Measurements from ENCODE around the gene SRP68. TPM values are rescaled to one million over a fixed set of nuclear protein-coding genes. Genes with fewer than 3 reads are reported as not detected.

SRP68 gene
- total and polyA plus RNA-seq, 9 of the 15 experiments (the other 6 are each of a cell fraction or from before 2014, with no cell fraction given), result 29.4 to 92.6 (median 36.2) TPM

DNA sequence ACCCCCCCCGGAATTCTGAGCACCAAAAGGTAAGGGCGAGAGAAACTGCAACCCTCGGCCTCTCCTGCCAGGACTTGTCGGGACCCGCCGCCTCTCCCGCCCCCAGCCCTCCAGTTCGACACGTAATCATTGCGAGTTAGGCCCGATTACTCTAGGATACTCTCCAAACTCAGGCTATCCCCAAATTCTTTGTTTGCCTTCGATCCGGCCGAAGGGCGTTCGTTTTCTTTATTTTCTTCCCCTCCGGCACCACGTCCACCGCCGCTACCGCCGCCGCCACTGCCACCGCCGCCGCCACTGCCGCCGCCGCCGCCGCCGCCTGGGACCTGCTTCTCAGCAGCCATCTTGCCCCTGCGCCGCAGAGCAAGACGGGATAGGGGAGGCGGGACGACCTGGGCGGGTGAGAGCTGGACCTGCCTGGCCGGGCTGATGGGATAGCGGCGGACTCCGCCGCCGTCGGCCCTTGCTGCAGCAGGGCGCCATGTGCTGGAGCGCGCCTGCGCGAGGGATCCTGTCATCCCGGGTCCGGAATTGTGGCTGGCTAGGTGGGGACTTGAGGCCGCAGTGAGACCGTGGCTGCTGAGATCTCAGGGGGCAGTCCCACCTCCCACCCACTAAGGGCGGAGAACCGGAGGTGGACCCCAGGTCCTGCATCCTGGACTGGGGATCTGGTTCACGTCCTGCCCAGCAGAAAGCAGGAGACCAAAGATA is at the start of gene SRP68 (continued):
- TF ChIP-seq REST (IDR thresholded peaks at IDR 0.05; ENCODE audit: borderline replicate concordance), result peak; percentile 45
- 0 out of 2 replicates have a peak, but pooled peaks have one; percentile 50 for TF ChIP-seq REST (CRISPR knock-in tag; IDR thresholded peaks at IDR 0.05; ENCODE audit: low read depth)
- no peak for TF ChIP-seq SAFB (IDR thresholded peaks at IDR 0.05; ENCODE audit: borderline replicate concordance, low read depth, low read length)
- peak; percentile 75; the same call in 1 of the 2 replicates for TF ChIP-seq CBX1 (IDR thresholded peaks at IDR 0.05; ENCODE audit: low read depth)
- TF ChIP-seq, protein P1, sequence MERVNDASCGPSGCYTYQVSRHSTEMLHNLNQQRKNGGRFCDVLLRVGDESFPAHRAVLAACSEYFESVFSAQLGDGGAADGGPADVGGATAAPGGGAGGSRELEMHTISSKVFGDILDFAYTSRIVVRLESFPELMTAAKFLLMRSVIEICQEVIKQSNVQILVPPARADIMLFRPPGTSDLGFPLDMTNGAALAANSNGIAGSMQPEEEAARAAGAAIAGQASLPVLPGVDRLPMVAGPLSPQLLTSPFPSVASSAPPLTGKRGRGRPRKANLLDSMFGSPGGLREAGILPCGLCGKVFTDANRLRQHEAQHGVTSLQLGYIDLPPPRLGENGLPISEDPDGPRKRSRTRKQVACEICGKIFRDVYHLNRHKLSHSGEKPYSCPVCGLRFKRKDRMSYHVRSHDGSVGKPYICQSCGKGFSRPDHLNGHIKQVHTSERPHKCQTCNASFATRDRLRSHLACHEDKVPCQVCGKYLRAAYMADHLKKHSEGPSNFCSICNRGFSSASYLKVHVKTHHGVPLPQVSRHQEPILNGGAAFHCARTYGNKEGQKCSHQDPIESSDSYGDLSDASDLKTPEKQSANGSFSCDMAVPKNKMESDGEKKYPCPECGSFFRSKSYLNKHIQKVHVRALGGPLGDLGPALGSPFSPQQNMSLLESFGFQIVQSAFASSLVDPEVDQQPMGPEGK (CRISPR knock-in tag; IDR thresholded peaks at IDR 0.05; ENCODE audit: borderline replicate concordance), result no peak
- TF ChIP-seq ARID3B (CRISPR knock-in tag; IDR thresholded peaks at IDR 0.05; ENCODE audit: borderline replicate concordance), result 0 out of 2 replicates have a peak, but pooled peaks have one; percentile 30
- TF ChIP-seq CCNT2 (IDR thresholded peaks at IDR 0.05; ENCODE audit: borderline replicate concordance, extremely low read depth, insufficient read length, low read depth, low read length), result peak; percentile 85
- 0 out of 2 replicates have a peak, but pooled peaks have one; percentile 53 for TF ChIP-seq ZNF561 (CRISPR knock-in tag; conservative IDR thresholded peaks at IDR 0.05)
- no peak for TF ChIP-seq YBX1 (IDR thresholded peaks at IDR 0.05)
- TF ChIP-seq STAT5A (IDR thresholded peaks at IDR 0.05; ENCODE audit: borderline replicate concordance, low read length), result no peak; the same call in 1 of the 2 replicates
- no peak for TF ChIP-seq PRPF4 (IDR thresholded peaks at IDR 0.05; ENCODE audit: insufficient read depth, low read depth, low read length, poor library complexity, severe bottlenecking)
- TF ChIP-seq TAF1 (IDR thresholded peaks at IDR 0.05; ENCODE audit: control insufficient read depth, extremely low read depth, insufficient read depth, low read length, severe bottlenecking), result peak; percentile 96
